Lung (tissue), 12 donors: ENCODE data around the gene LCTL. TPM values are rescaled to one million over a fixed set of nuclear protein-coding genes. Genes with fewer than 3 reads are reported as not detected.

Experiments
- ATAC-seq: fragments of 200-7000 bp; cut with Tn5 transposase; one replicate; pipeline ENCODE4 v1.9.1; 2020; ENCODE audit warnings: moderate number of reproducible peaks; ENCODE audit not compliant: insufficient read depth, low FRiP score
- DNase-seq, 3 donors: peaks; one replicate each; pipeline ENCODE4 v3.0.0-alpha.2; 2013 to 2017
- H3K27ac ChIP-seq, 2 donors: one replicate each; pipeline ENCODE4 v1.5.1; 2013; ENCODE audit warnings: mild to moderate bottlenecking in 2 of 2, moderate library complexity in 2 of 2, control low read depth in 1 of 2, inconsistent platforms in 1 of 2, low read depth in 1 of 2, low read length in 1 of 2
- H3K27me3 ChIP-seq, 3 donors: one replicate each; pipeline ENCODE4 v1.5.1; 2013; ENCODE audit warnings: low read length in 2 of 3; ENCODE audit not compliant: control insufficient read depth in 3 of 3, insufficient read depth in 3 of 3
- H3K36me3 ChIP-seq, 4 donors: one replicate each; pipeline ENCODE4 v1.5.1; 2013; ENCODE audit warnings: low read length in 4 of 4, mild to moderate bottlenecking in 1 of 4, moderate library complexity in 1 of 4; ENCODE audit not compliant: control insufficient read depth in 4 of 4, insufficient read depth in 4 of 4
- H3K4me1 ChIP-seq, 5 donors: one replicate each; pipeline ENCODE4 v1.5.1; 2013; ENCODE audit warnings: low read length in 5 of 5, mild to moderate bottlenecking in 2 of 5, moderate library complexity in 1 of 5; ENCODE audit not compliant: control insufficient read depth in 5 of 5, insufficient read depth in 5 of 5
- H3K4me3 ChIP-seq: one replicate; pipeline ENCODE4 v1.5.1; 2013; ENCODE audit warnings: mild to moderate bottlenecking, control low read depth, moderate library complexity
- H3K9ac ChIP-seq, 2 donors: one replicate each; pipeline ENCODE4 v1.5.1; 2013; ENCODE audit warnings: low read length in 2 of 2, control low read depth in 1 of 2; ENCODE audit not compliant: insufficient read depth in 1 of 2
- H3K9me3 ChIP-seq, 4 donors: one replicate each; pipeline ENCODE4 v1.5.1; 2013; ENCODE audit warnings: low read length in 3 of 4, mild to moderate bottlenecking in 1 of 4, moderate library complexity in 1 of 4; ENCODE audit not compliant: control insufficient read depth in 4 of 4, insufficient read depth in 3 of 4
- WGBS, 2 donors: extraction: QIAGEN DNeasy Blood & Tissue Kit; methylation state at CpG; one replicate each; pipeline ENCODE4 v1.1.7; 2013; 5-methylcytosine and 5-hydroxymethylcytosine counted together
- polyA plus RNA-seq, 2 donors: library from polyadenylated mRNA; stranded (reverse); fragments of 200-250 nt; gene quantifications; one replicate each; pipeline ENCODE4 v1.2.1, GENCODE V29; 2013
- total RNA-seq, 2 donors: library from RNA; depleted of rRNA in 1 of 2; stranded (reverse); fragments of >200 nt in 1 of 2; gene quantifications; one replicate each; pipeline ENCODE4 v1.2.1, GENCODE V29; 2014 to 2021
- TF ChIP-seq, protein P1 (sequence below): IDR thresholded peaks from 2 replicates; pipeline ENCODE4 v1.5.1; 2012; ENCODE audit warnings: mild to moderate bottlenecking; ENCODE audit errors: control extremely low read depth, extremely low read depth
- donor health status: control.
- donor health status: control.
- donor health status: Bipolar disorder and iron deficiency.
- donor health status: healthy.
- donor health status: DM: yes; HTN: yes; CAD: no.

Gene LCTL
- total and polyA plus RNA-seq, 4 donors = not detected

DNA sequence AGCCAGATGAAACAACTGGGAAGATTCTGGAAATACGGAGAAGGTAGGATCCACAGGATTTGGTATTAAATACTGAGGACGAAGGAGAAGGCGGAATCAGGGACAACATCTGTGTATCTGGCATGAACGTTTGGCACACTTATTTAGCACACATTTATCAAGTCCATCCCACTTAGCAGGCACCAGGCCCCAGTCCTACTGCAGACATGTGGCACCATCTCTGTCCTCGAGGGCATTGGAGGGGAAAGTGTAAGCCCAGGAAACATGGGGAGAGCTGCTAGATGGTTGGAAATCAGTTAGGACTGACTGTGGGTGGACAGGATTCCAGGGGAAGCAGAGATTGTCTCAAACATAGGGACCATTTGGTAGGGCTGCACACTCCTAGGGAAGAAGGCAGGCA lies 29.0 kb upstream of the LCTL start:
- H3K9ac ChIP-seq = no peak overlapping the region
- H3K27me3 ChIP-seq = no peaks in the 10 kb centered on the region
- H3K9me3 ChIP-seq = peaks cover 0 to 5% (median 0%) of the 10 kb centered on the region in 4 donors
- no peak for ATAC-seq
- WGBS, 2 donors = 80 to 90% methylated on average over 5 of the region's 5 CpGs
- TF ChIP-seq, protein P1, sequence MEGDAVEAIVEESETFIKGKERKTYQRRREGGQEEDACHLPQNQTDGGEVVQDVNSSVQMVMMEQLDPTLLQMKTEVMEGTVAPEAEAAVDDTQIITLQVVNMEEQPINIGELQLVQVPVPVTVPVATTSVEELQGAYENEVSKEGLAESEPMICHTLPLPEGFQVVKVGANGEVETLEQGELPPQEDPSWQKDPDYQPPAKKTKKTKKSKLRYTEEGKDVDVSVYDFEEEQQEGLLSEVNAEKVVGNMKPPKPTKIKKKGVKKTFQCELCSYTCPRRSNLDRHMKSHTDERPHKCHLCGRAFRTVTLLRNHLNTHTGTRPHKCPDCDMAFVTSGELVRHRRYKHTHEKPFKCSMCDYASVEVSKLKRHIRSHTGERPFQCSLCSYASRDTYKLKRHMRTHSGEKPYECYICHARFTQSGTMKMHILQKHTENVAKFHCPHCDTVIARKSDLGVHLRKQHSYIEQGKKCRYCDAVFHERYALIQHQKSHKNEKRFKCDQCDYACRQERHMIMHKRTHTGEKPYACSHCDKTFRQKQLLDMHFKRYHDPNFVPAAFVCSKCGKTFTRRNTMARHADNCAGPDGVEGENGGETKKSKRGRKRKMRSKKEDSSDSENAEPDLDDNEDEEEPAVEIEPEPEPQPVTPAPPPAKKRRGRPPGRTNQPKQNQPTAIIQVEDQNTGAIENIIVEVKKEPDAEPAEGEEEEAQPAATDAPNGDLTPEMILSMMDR = no peak
- DNase-seq = no peak
- H3K27ac ChIP-seq = no peak overlapping the region
- H3K4me3 ChIP-seq = no peak overlapping the region
- peaks cover 0 to 4% (median 0%) of the 10 kb centered on the region in 5 donors for H3K4me1 ChIP-seq
- H3K36me3 ChIP-seq = no peaks in the 10 kb centered on the region

DNA sequence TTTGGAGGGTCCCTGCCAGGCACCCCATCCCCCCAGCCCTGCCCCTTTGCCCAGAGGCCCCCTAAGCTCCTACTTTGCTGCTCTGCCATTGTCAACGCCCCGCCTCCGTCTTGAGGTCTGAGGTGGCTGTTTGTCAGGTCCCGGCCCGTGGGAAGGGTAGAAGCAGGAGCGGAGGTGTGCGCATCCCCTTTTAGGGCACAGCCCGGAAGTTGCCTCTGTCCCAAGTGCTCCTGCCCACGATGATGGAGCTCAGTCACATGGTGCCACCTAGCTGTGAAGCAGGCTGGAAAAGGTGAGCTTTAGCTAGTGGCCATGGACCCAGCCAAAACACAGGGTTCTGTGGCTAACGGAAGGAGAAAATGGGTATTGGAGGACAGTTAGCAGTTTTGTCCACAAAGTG lies 28.5 kb upstream of the LCTL start:
- WGBS, 2 donors = 86 to 88% methylated on average over 10 of the region's 10 CpGs
- ATAC-seq (no peak), DNase-seq (no peak)
- Histone ChIP-seq H3K4me1 (no peaks in the 10 kb centered on the region), H3K9me3 (peaks cover 0 to 5% (median 0%) of the 10 kb centered on the region in 4 donors), H3K4me3 (no peak overlapping the region), H3K27ac (no peak overlapping the region), H3K27me3 (no peaks in the 10 kb centered on the region), H3K36me3 (no peaks in the 10 kb centered on the region), H3K9ac (no peak overlapping the region)
- TF ChIP-seq, protein P1 = no peak

DNA sequence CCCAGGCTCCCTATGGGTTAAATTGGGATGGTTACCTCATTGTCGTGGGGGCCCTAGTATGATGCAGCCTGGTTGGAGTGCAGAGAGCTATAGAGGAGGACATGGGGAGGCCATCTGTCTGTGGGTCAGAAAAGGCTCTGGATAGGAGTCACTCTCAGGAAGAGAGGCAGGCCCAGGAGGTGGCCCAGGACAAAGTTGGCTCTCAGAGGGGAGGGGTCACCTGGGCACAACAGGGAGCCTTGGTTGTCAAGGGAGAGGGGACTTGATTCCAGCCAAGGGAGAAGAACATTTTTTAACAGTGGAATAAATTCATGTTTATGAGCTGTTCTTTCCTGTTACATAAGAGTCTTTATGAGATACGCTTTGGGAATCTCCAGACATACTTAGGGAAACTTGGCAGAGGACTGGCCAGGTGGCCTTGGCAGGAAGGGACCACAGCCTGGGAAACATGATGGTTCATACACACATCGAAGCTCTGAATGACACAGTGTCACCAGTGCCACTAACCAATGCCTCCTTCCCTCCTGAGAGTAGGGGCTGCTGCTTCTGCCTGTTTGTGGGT lies 27.5 kb upstream of the LCTL start:
- no peak for DNase-seq
- 82 to 86% methylated on average over 3 of the region's 3 CpGs for WGBS, 2 donors
- TF ChIP-seq, protein P1 = no peak

More for the DNA sequence above, 27.5 kb upstream of the LCTL start:
- no peak overlapping the region for H3K9ac ChIP-seq
- H3K27ac ChIP-seq = no peak overlapping the region
- no peaks in the 10 kb centered on the region for H3K36me3 ChIP-seq
- no peak for ATAC-seq
- peaks cover 0 to 2% (median 0%) of the 10 kb centered on the region in 5 donors for H3K4me1 ChIP-seq
- H3K4me3 ChIP-seq = no peak overlapping the region
- H3K9me3 ChIP-seq = peaks cover 0 to 5% (median 0%) of the 10 kb centered on the region in 4 donors
- H3K27me3 ChIP-seq = no peaks in the 10 kb centered on the region
